K562 (cell line): Measurements from ENCODE around the gene ZNF316. TPM values are rescaled to one million over a fixed set of nuclear protein-coding genes. Genes with fewer than 3 reads are reported as not detected.

ENCODE experiments used
- ATAC-seq: fragments of 200-7000 bp; cut with Tn5 transposase; 3 replicates; pipeline ENCODE4 v1.9.1; 2020; ENCODE audit warnings: moderate library complexity
- BruUV-seq: library from RNA; stranded (reverse); fragments of 400-500 nt; replicated peaks from 2 replicates; lab custom pipeline; 2021; lab: Mats Ljungman, UMichigan
- CTCF ChIA-PET: fragments of 300-600 bp; formaldehyde crosslinking; extraction: SDS; loops from one replicate; lab custom pipeline; 2021; ENCODE audit warnings: low intra/inter-chr PET ratio; lab: Yijun Ruan, JAX
- POLR2A ChIA-PET: fragments of 300-600, 350-650 bp; sonication (Branson Sonifier 250); formaldehyde crosslinking; extraction: SDS; loops from one replicate; lab custom pipeline; 2021; ENCODE audit warnings: antibody characterized with exemption, inconsistent platforms; lab: Yijun Ruan, JAX
- DNase-seq, 4 experiments: peaks; one replicate each; pipeline versions ENCODE4 v3.0.0 to v3.0.0-alpha.2; 2011 to 2018; ENCODE audit warnings: low spot score in 3 of 4, mixed read lengths in 3 of 4; ENCODE audit errors: extremely low read depth in 1 of 4
- FAIRE-seq: peaks from 2 replicates; lab custom pipeline; 2011; peaks lifted over from hg19 to GRCh38; lab: Jason Lieb, UNC
- H2AFZ ChIP-seq: 2 replicates; pipeline ENCODE4 v1.6.0; 2011; ENCODE audit warnings: low read depth, low read length, control low read depth, inconsistent platforms
- H3K27ac ChIP-seq: fragments of 200-600 bp; 3 replicates; pipeline ENCODE4 v1.8.0; 2011; ENCODE audit warnings: low read depth, mild to moderate bottlenecking, control low read depth, inconsistent platforms, low read length, moderate library complexity, mixed read lengths; ENCODE audit errors: extremely low read depth
- H3K27me3 ChIP-seq, 2 experiments: fragments of 300-600 bp in 1 of 2; 2 replicates in 1 of 2; 3 replicates in 1 of 2; pipeline versions ENCODE4 v1.6.0 to v1.8.0; 2011; ENCODE audit warnings: inconsistent platforms in 2 of 2, low read length in 2 of 2, mild to moderate bottlenecking in 1 of 2, mixed read lengths in 1 of 2, moderate library complexity in 1 of 2; ENCODE audit not compliant: control insufficient read depth in 2 of 2, insufficient read depth in 2 of 2
- H3K36me3 ChIP-seq: fragments of 300-600 bp; 3 replicates; pipeline ENCODE4 v1.8.0; 2011; ENCODE audit warnings: mild to moderate bottlenecking, low read length, inconsistent platforms; ENCODE audit not compliant: control insufficient read depth, insufficient read depth
- H3K4me1 ChIP-seq, 2 experiments: fragments of 200-600 bp in 1 of 2; replicated peaks in 1 of 2; 2 replicates in 1 of 2; 3 replicates in 1 of 2; pipeline versions ENCODE4 v1.5.1 to v1.8.0; 2011; ENCODE audit warnings: inconsistent platforms in 2 of 2, low read length in 2 of 2, mild to moderate bottlenecking in 1 of 2, mixed read lengths in 1 of 2, moderate library complexity in 1 of 2; ENCODE audit not compliant: control insufficient read depth in 2 of 2, insufficient read depth in 2 of 2
- H3K4me2 ChIP-seq: 2 replicates; pipeline ENCODE4 v1.6.1; 2011; ENCODE audit warnings: low read length, control low read depth, inconsistent platforms, mixed read lengths; ENCODE audit not compliant: insufficient read depth
- H3K4me3 ChIP-seq: fragments of 200-600 bp; sonication (generic), shearing (Covaris generic); 2 replicates; pipeline ENCODE4 v1.5.1; 2016; ENCODE audit warnings: control low read depth, inconsistent platforms
- H3K79me2 ChIP-seq: fragments of 200-600 bp; 3 replicates; pipeline ENCODE4 v1.8.0; 2011; ENCODE audit warnings: low read length, inconsistent platforms; ENCODE audit not compliant: control insufficient read depth, insufficient read depth
- H3K9ac ChIP-seq, 2 experiments: 2 replicates each; pipeline versions ENCODE4 v1.6.0 to v1.6.1; 2011; ENCODE audit warnings: low read depth in 2 of 2, low read length in 2 of 2, control low read depth in 1 of 2, inconsistent platforms in 1 of 2, mild to moderate bottlenecking in 1 of 2, mixed read lengths in 1 of 2; ENCODE audit not compliant: insufficient read depth in 1 of 2
- H3K9me1 ChIP-seq: one replicate; pipeline ENCODE4 v1.6.0; 2011; ENCODE audit warnings: inconsistent platforms, mild to moderate bottlenecking, low read length, moderate library complexity; ENCODE audit not compliant: control insufficient read depth, insufficient read depth
- H3K9me3 ChIP-seq: replicated peaks from 2 replicates; pipeline ENCODE4 v1.5.1; 2011; ENCODE audit warnings: low read depth, low read length, inconsistent platforms; ENCODE audit not compliant: control insufficient read depth, insufficient read depth
- H4K20me1 ChIP-seq: replicated peaks from 2 replicates; pipeline ENCODE4 v1.6.1; 2011; ENCODE audit warnings: low read length, inconsistent platforms, mixed read lengths; ENCODE audit not compliant: control insufficient read depth, insufficient read depth
- ARID3B ChIP-seq: fragments of 250-450 bp; sonication (Bioruptor Pico); IDR thresholded peaks from 2 replicates; pipeline ENCODE4 v1.4.0; 2020; ENCODE audit warnings: borderline replicate concordance
- RBFOX2 ChIP-seq: fragments of 200-400 bp; formaldehyde crosslinking; IDR thresholded peaks from 2 replicates; pipeline ENCODE4 v1.6.1; 2017; ENCODE audit warnings: low read depth, mild to moderate bottlenecking, low read length, moderate library complexity
- SUPT5H ChIP-seq: fragments of 450-650 bp; IDR thresholded peaks from 2 replicates; pipeline ENCODE4 v1.6.1; 2016
- ZC3H4 ChIP-seq: sonication (generic); formaldehyde crosslinking; IDR thresholded peaks from 2 replicates; pipeline ENCODE4 v1.9.0; 2021; ENCODE audit warnings: missing genetic modification reagents, borderline replicate concordance
- ZNF655 ChIP-seq: fragments of 250-450 bp; sonication (Bioruptor Pico); IDR thresholded peaks from 2 replicates; pipeline ENCODE4 v1.5.0; 2021
- WGBS: fragments of 100-300 bp; shearing (Covaris generic); methylation state at CpG from one replicate; pipeline ENCODE4 v1.1.6; 2016; ENCODE audit warnings: low coverage, mixed read lengths; ENCODE audit not compliant: insufficient coverage; ENCODE audit errors: missing lambda C conversion rate; 5-methylcytosine and 5-hydroxymethylcytosine counted together
- in situ Hi-C: fragments of 300-500 bp; cut with MboI; formaldehyde crosslinking; loops from 4 replicates; pipeline ENCODE4 v1.15.0; 2018; ENCODE audit warnings: inconsistent platforms, mixed read lengths
- intact Hi-C: fragments of 100-400 bp; cut with micrococcal nuclease; formaldehyde crosslinking; loops from 2 replicates; pipeline ENCODE4 v1.14.2; 2022
- polyA plus RNA-seq, 8 experiments: library from polyadenylated mRNA; depleted of rRNA in 4 of 8; stranded (reverse) in 5 of 8; unstranded in 3 of 8; fragments of >200 nt; fragmentation: Nextera tagmentation in 2 of 8; fragmentation: Illumina TruSeq in 1 of 8; extraction: Ambion mirVana in 2 of 8; extraction: Trizol in 1 of 8; gene quantifications; 2 replicates each; pipeline versions ENCODE4 v1.2.1 to v1.2.3, GENCODE V29; 2011 to 2014; ENCODE audit warnings: inconsistent platforms in 1 of 8, missing spikeins in 1 of 8
- total RNA-seq, 7 experiments: library from RNA; depleted of rRNA in 6 of 7; stranded (reverse); fragments of >200 nt in 6 of 7; fragmentation: Illumina TruSeq in 2 of 7; extraction: Trizol in 2 of 7; gene quantifications; 2 replicates each; pipeline versions ENCODE4 v1.2.1 to v1.2.3, GENCODE V29; 2011 to 2021; ENCODE audit warnings: low replicate concordance in 1 of 7

ZNF316 gene
- total and polyA plus RNA-seq, 9 of the 15 experiments (the other 6 are each of a cell fraction or from before 2014, with no cell fraction given): 0.10 to 34.0 (median 8.6) TPM

- peaks cover 51% of the 10 kb centered on the region for H3K79me2 ChIP-seq
- DNase-seq (no peak), ATAC-seq (no peak), FAIRE-seq (no peak)
- H2AFZ ChIP-seq: no peak overlapping the region
- H4K20me1 ChIP-seq: no peaks in the 10 kb centered on the region
- peaks cover 19 to 52% of the 10 kb centered on the region in 2 experiments; a peak in 4 of 5 replicates for H3K4me1 ChIP-seq
- H3K4me2 ChIP-seq: no peak overlapping the region
- in situ Hi-C loops (no loop called here), intact Hi-C loops (no loop called here)
- peaks cover 82% of the 10 kb centered on the region for H3K36me3 ChIP-seq
- no peak overlapping the region for H3K27ac ChIP-seq
- BruUV-seq: TSS peak; percentile 13
- no peak for TF ChIP-seq ZNF655 (CRISPR knock-in tag)
- TF ChIP-seq ARID3B (CRISPR knock-in tag): no peak
- peak; percentile 42; the same call in 1 of the 2 replicates for TF ChIP-seq SUPT5H
- no peak for TF ChIP-seq ZC3H4 (CRISPR knock-in tag)
- TF ChIP-seq RBFOX2: peak; percentile 52
- peak overlapping the region in 1 of 2 experiments; percentile 17; a peak in 1 of 4 replicates for H3K9ac ChIP-seq
- POLR2A ChIA-PET: no interaction called here
- H3K9me3 ChIP-seq: peaks cover 6% of the 10 kb centered on the region; the same call in 1 of the 2 replicates
- CTCF ChIA-PET: no interaction called here
- H3K9me1 ChIP-seq: peaks cover 2% of the 10 kb centered on the region
- no peaks in the 10 kb centered on the region for H3K27me3 ChIP-seq
- no peak overlapping the region for H3K4me3 ChIP-seq
- 96% methylated on average over 13 of the region's 24 CpGs for WGBS
Measured at GRCh38 chr7:6642239-6642839, 5.2 kb downstream of the ZNF316 start.
